ENCODE measurements around the gene P4HA2. TPM values are rescaled to one million over a fixed set of nuclear protein-coding genes. Genes with fewer than 3 reads are reported as not detected.
A peak's percentile ranks its signal among the peaks of the same experiment; 100 is the strongest.

Gene P4HA2
- total and polyA plus RNA-seq, 9 of the 15 experiments (the other 6 are each of a cell fraction or from before 2014, with no cell fraction given), result 9.6 to 50.0 (median 12.7) TPM

DNA sequence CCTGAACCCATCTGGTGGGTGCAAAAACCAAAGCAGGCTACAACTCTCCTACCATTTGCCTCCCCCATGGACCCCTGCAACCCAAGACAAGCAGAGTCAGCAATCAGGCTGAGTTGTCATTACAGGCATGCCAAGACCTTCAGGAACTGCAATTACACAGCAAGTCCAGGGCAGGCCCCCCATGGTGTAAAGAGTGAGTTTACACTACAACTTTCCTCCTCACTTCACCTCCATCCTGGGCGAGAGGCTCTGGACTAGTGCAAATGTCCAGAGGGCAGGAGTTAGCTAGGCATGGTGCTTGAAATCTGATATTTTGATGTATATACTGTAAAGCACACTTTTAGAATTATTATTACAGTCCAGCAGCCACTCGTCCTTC is 7.0 kb upstream of the P4HA2 start:
- no peaks in the 10 kb centered on the region for H3K36me3 ChIP-seq (ENCODE audit: control insufficient read depth, insufficient read depth, low read length)
- H3K4me3 ChIP-seq, result no peak overlapping the region
- WGBS (ENCODE audit: insufficient coverage, low coverage, missing lambda C conversion rate), result 38% methylated on average over 2 of the region's 2 CpGs
- intact Hi-C loops (cut with micrococcal nuclease) (loop anchor here (5.0 kb wide), 3 partner anchors 38 to 167 kb away; no protein-coding TSS in a partner anchor), in situ Hi-C loops (cut with MboI) (no loop called here)
- no peaks in the 10 kb centered on the region for H3K9me1 ChIP-seq (ENCODE audit: control insufficient read depth, insufficient read depth, low read length)
- H3K9ac ChIP-seq (ENCODE audit: insufficient read depth in 1 of 2, low read depth in 2 of 2, low read length in 2 of 2), result peak overlapping the region in 1 of 2 experiments; percentile 19; a peak in 1 of 4 replicates
- ChIA-PET POLR2A (no interaction called here), CTCF (ENCODE audit: low intra/inter-chr PET ratio) (interaction anchor here (0.6 kb wide), 1 partner anchor 1238 kb away, joined by 3 read pairs; no protein-coding TSS in a partner anchor)
- H3K4me1 ChIP-seq (replicated peaks in 1 of 2; ENCODE audit: control insufficient read depth in 2 of 2, insufficient read depth in 2 of 2, low read length in 2 of 2), result peaks cover 0 to 5% of the 10 kb centered on the region in 2 experiments; a peak in 2 of 5 replicates
- no TSS peak for BruUV-seq (replicated peaks)
- no peak for ATAC-seq
- no peak for FAIRE-seq
- no peak for DNase-seq (ENCODE audit: extremely low read depth in 1 of 4, low spot score in 3 of 4)
- H2AFZ ChIP-seq (ENCODE audit: low read depth, low read length), result no peak overlapping the region
- H3K79me2 ChIP-seq (ENCODE audit: control insufficient read depth, insufficient read depth, low read length), result no peaks in the 10 kb centered on the region
- no peaks in the 10 kb centered on the region for H3K9me3 ChIP-seq (replicated peaks; ENCODE audit: control insufficient read depth, insufficient read depth, low read depth, low read length)
- H3K27ac ChIP-seq (ENCODE audit: extremely low read depth, low read depth, low read length), result no peak overlapping the region
- no peaks in the 10 kb centered on the region for H3K27me3 ChIP-seq (ENCODE audit: control insufficient read depth in 2 of 2, insufficient read depth in 2 of 2, low read length in 2 of 2)
- no peaks in the 10 kb centered on the region for H4K20me1 ChIP-seq (replicated peaks; ENCODE audit: control insufficient read depth, insufficient read depth, low read length)
- TF ChIP-seq ZNF316 (IDR thresholded peaks at IDR 0.05) (peak; percentile 19; the same call in 1 of the 2 replicates), ZNF354B (CRISPR knock-in tag; IDR thresholded peaks at IDR 0.05) (no peak), ZNF583 (CRISPR knock-in tag; IDR thresholded peaks at IDR 0.05) (no peak)
- no peak overlapping the region for H3K4me2 ChIP-seq (ENCODE audit: insufficient read depth, low read length)

GRCh38 chr5:132233811-132234683 is 6.4 kb upstream of the P4HA2 start:
- FAIRE-seq, result no peak
- no peak overlapping the region for H3K4me2 ChIP-seq (ENCODE audit: insufficient read depth, low read length)
- intact Hi-C loops (cut with micrococcal nuclease), result no loop called here
- in situ Hi-C loops (cut with MboI), result no loop called here
- H3K9ac ChIP-seq (ENCODE audit: insufficient read depth in 1 of 2, low read depth in 2 of 2, low read length in 2 of 2), result no peak overlapping the region; a peak in 1 of 4 replicates
- no peak for ATAC-seq
- H3K36me3 ChIP-seq (ENCODE audit: control insufficient read depth, insufficient read depth, low read length), result no peaks in the 10 kb centered on the region
- peaks cover 0 to 5% of the 10 kb centered on the region in 2 experiments; a peak in 2 of 5 replicates for H3K4me1 ChIP-seq (replicated peaks in 1 of 2; ENCODE audit: control insufficient read depth in 2 of 2, insufficient read depth in 2 of 2, low read length in 2 of 2)
- no peaks in the 10 kb centered on the region for H3K9me3 ChIP-seq (replicated peaks; ENCODE audit: control insufficient read depth, insufficient read depth, low read depth, low read length)
- CTCF ChIA-PET (ENCODE audit: low intra/inter-chr PET ratio), result no interaction called here
- TF ChIP-seq ZNF830 (CRISPR knock-in tag; IDR thresholded peaks at IDR 0.05), result no peak
- no peak for TF ChIP-seq ZNF165 (CRISPR knock-in tag; IDR thresholded peaks at IDR 0.05; ENCODE audit: borderline replicate concordance)
- no peak for TF ChIP-seq PREB (CRISPR knock-in tag; IDR thresholded peaks at IDR 0.05)
- TF ChIP-seq RBM34 (IDR thresholded peaks at IDR 0.05; ENCODE audit: borderline replicate concordance, insufficient read depth, low read length), result no peak
- TF ChIP-seq ZBTB33 (CRISPR knock-in tag; IDR thresholded peaks at IDR 0.05), result no peak
- no peak for TF ChIP-seq NR2C1 (IDR thresholded peaks at IDR 0.05)
- TF ChIP-seq NR2C1 (tag; IDR thresholded peaks at IDR 0.05), result peak; percentile 44; the same call in 1 of the 2 replicates
- WGBS (ENCODE audit: insufficient coverage, low coverage, missing lambda C conversion rate), result 76% methylated on average over 7 of the region's 7 CpGs
- H3K79me2 ChIP-seq (ENCODE audit: control insufficient read depth, insufficient read depth, low read length), result no peaks in the 10 kb centered on the region
- H3K4me3 ChIP-seq, result no peak overlapping the region
- H2AFZ ChIP-seq (ENCODE audit: low read depth, low read length), result no peak overlapping the region
- POLR2A ChIA-PET, result no interaction called here
- H3K9me1 ChIP-seq (ENCODE audit: control insufficient read depth, insufficient read depth, low read length), result no peaks in the 10 kb centered on the region
- H4K20me1 ChIP-seq (replicated peaks; ENCODE audit: control insufficient read depth, insufficient read depth, low read length), result no peaks in the 10 kb centered on the region
- H3K27me3 ChIP-seq (ENCODE audit: control insufficient read depth in 2 of 2, insufficient read depth in 2 of 2, low read length in 2 of 2), result no peaks in the 10 kb centered on the region
- BruUV-seq (replicated peaks), result no TSS peak
- no peak for DNase-seq (ENCODE audit: extremely low read depth in 1 of 4, low spot score in 3 of 4)
- no peak overlapping the region for H3K27ac ChIP-seq (ENCODE audit: extremely low read depth, low read depth, low read length)

Measured in K562 (cell line).